DND-41 (cell line): ENCODE data around the gene ENTREP1.

Experiments used
- EZH2 ChIP-seq: IDR thresholded peaks from 3 replicates; pipeline ENCODE4 v1.6.1; 2012; ENCODE audit warnings: borderline replicate concordance, low read depth, mild to moderate bottlenecking, moderate library complexity, low read length, inconsistent platforms; ENCODE audit not compliant: severe bottlenecking
- TF ChIP-seq, protein P1 (sequence below): IDR thresholded peaks from 2 replicates; pipeline ENCODE4 v1.5.1; 2012; ENCODE audit warnings: borderline replicate concordance, low read length, moderate library complexity, mild to moderate bottlenecking; ENCODE audit not compliant: poor library complexity, severe bottlenecking; ENCODE audit errors: extremely low read depth

DNA sequence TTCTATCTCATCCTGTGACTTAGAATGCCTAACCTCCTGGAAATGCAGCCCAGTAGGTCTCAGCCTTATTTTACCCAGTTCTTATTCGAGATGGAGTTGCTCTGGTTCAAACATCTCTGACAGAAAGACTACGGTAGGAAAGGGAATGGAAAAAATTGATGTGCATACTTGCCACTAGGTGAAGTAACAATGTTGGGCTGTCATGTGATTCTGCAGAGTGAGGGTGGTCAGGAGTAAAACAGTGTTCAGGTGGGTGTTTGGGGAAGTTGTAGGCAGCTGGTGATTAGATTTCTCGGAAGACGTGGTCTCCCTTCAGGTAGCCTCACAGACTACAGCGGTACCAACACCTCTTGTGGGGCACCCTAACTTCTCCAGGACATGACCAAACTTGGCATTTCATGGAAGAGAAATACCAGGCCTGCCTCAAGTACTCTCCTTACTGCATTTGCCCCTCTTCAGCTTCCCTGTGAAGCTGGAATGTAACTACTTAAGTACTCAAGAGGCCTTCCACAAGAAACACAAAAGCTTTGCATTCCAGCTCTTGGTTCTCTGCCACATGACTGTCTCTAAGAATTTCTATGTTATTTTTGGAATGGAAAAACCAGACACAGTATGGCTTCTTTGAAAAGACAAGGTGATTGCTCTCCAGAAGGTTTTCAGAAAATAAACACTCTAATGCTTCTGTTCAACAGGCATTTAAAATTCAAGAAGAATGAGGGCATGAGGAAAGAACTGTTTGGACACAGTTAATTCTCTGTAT is 17.4 kb upstream of the ENTREP1 start:
- TF ChIP-seq, protein P1, sequence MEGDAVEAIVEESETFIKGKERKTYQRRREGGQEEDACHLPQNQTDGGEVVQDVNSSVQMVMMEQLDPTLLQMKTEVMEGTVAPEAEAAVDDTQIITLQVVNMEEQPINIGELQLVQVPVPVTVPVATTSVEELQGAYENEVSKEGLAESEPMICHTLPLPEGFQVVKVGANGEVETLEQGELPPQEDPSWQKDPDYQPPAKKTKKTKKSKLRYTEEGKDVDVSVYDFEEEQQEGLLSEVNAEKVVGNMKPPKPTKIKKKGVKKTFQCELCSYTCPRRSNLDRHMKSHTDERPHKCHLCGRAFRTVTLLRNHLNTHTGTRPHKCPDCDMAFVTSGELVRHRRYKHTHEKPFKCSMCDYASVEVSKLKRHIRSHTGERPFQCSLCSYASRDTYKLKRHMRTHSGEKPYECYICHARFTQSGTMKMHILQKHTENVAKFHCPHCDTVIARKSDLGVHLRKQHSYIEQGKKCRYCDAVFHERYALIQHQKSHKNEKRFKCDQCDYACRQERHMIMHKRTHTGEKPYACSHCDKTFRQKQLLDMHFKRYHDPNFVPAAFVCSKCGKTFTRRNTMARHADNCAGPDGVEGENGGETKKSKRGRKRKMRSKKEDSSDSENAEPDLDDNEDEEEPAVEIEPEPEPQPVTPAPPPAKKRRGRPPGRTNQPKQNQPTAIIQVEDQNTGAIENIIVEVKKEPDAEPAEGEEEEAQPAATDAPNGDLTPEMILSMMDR, result no peak
- TF ChIP-seq EZH2, result no peak
